A673 (cell line): ENCODE results near the gene NR1I2. TPM values are rescaled to one million over a fixed set of nuclear protein-coding genes. Genes with fewer than 3 reads are reported as not detected.

Source experiments
- BruUV-seq: library from RNA; stranded (reverse); fragments of 400-500 nt; replicated peaks from 2 replicates; lab custom pipeline; 2021; lab: Mats Ljungman, UMichigan
- CTCF ChIA-PET: fragments of 300-600 bp; sonication (Branson Sonifier 250); formaldehyde crosslinking; loops from one replicate; lab custom pipeline; 2022; ENCODE audit warnings: antibody characterized with exemption; lab: Charles Lee
- POLR2A ChIA-PET: fragments of 300-600 bp; sonication (Branson Sonifier 250); formaldehyde crosslinking; loops from one replicate; lab custom pipeline; 2022; ENCODE audit warnings: antibody characterized with exemption; ENCODE audit not compliant: low non-redundant PET; lab: Charles Lee
- DNase-seq: peaks from one replicate; pipeline ENCODE4 v3.0.0-alpha.2; 2015; ENCODE audit warnings: low spot score
- H3K27ac ChIP-seq: fragments of 200-600 bp; sonication (generic); 2 replicates; pipeline ENCODE4 v1.5.1; 2016; ENCODE audit warnings: mixed run types, low read depth, mild to moderate bottlenecking, mixed read lengths, antibody characterized with exemption, low read length; ENCODE audit not compliant: poor library complexity, severe bottlenecking
- H3K27me3 ChIP-seq: fragments of 200-600 bp; sonication (generic); replicated peaks from 2 replicates; pipeline ENCODE4 v1.6.1; 2017; ENCODE audit warnings: mixed run types, low read depth, mild to moderate bottlenecking, mixed read lengths, antibody characterized with exemption, low read length; ENCODE audit not compliant: insufficient read depth, poor library complexity
- H3K36me3 ChIP-seq: fragments of 200-600 bp; sonication (generic); 2 replicates; pipeline ENCODE4 v1.6.1; 2016; ENCODE audit warnings: mixed run types, mild to moderate bottlenecking, mixed read lengths, antibody characterized with exemption, low read length; ENCODE audit not compliant: insufficient read depth, poor library complexity, severe bottlenecking
- H3K4me1 ChIP-seq: fragments of 200-600 bp; sonication (generic); 2 replicates; pipeline ENCODE4 v1.6.1; 2017; ENCODE audit warnings: mixed run types, mild to moderate bottlenecking, mixed read lengths, antibody characterized with exemption, low read length; ENCODE audit not compliant: insufficient read depth, poor library complexity, severe bottlenecking
- H3K4me3 ChIP-seq: fragments of 200-600 bp; sonication (generic); 2 replicates; pipeline ENCODE4 v1.5.1; 2016; ENCODE audit warnings: low read depth, mixed run types, mild to moderate bottlenecking, mixed read lengths, low read length; ENCODE audit not compliant: poor library complexity, severe bottlenecking
- H3K9me3 ChIP-seq: fragments of 200-600 bp; sonication (generic); 2 replicates; pipeline ENCODE4 v1.6.1; 2016; ENCODE audit warnings: mixed run types, low read depth, mild to moderate bottlenecking, mixed read lengths, antibody characterized with exemption, low read length; ENCODE audit not compliant: poor library complexity, severe bottlenecking
- EZH2 ChIP-seq: fragments of 200-600 bp; sonication (generic); IDR thresholded peaks from 2 replicates; pipeline ENCODE4 v1.6.1; 2017; ENCODE audit warnings: borderline replicate concordance, low read depth, mild to moderate bottlenecking, mixed read lengths, antibody characterized with exemption, low read length; ENCODE audit not compliant: poor library complexity, severe bottlenecking
- intact Hi-C: fragments of 100-400 bp; cut with micrococcal nuclease; formaldehyde crosslinking; loops from one replicate; pipeline ENCODE4 v1.10.0; 2022; ENCODE audit not compliant: unreplicated experiment
- total RNA-seq: library from RNA; stranded (reverse); gene quantifications from 2 replicates; pipeline ENCODE4 v1.2.3, GENCODE V29; 2021
- TF ChIP-seq, protein P1 (sequence below): fragments of 300-800, 200-600 bp; sonication (generic); conservative IDR thresholded peaks from 2 replicates; pipeline ENCODE4 v1.5.1; 2017; ENCODE audit warnings: low read depth, mild to moderate bottlenecking, antibody characterized with exemption, low read length, moderate library complexity, mixed read lengths

Gene NR1I2
- total RNA-seq, 1 experiment from 2014 or later = not detected

DNA sequence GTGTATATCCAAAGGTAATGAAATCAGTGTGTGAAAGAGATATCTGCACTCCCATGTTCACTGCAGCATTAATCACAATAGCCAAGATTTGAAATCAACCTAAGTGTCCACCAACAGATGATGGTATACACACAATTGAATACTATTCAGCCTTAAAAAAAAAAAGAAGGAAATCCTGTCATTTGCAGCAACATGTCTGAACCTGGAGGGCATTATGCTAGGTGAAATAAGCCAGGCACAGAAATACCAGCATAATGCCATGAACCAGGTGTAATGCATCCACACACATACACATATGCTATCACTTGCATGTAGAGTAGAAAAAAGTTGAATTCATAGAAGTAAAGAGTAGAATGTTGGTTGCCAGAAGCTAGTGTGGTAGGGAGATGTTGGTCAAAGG lies 18.4 kb upstream of the NR1I2 start:
- no peak for DNase-seq
- no TSS peak for BruUV-seq
- intact Hi-C loops = no loop called here
- ChIA-PET CTCF (no interaction called here), POLR2A (no interaction called here)
- H3K4me3 ChIP-seq = no peak overlapping the region
- peaks cover 17% of the 10 kb centered on the region for H3K27me3 ChIP-seq
- peaks cover 4% of the 10 kb centered on the region for H3K9me3 ChIP-seq
- H3K27ac ChIP-seq = no peak overlapping the region
- TF ChIP-seq, protein P1, sequence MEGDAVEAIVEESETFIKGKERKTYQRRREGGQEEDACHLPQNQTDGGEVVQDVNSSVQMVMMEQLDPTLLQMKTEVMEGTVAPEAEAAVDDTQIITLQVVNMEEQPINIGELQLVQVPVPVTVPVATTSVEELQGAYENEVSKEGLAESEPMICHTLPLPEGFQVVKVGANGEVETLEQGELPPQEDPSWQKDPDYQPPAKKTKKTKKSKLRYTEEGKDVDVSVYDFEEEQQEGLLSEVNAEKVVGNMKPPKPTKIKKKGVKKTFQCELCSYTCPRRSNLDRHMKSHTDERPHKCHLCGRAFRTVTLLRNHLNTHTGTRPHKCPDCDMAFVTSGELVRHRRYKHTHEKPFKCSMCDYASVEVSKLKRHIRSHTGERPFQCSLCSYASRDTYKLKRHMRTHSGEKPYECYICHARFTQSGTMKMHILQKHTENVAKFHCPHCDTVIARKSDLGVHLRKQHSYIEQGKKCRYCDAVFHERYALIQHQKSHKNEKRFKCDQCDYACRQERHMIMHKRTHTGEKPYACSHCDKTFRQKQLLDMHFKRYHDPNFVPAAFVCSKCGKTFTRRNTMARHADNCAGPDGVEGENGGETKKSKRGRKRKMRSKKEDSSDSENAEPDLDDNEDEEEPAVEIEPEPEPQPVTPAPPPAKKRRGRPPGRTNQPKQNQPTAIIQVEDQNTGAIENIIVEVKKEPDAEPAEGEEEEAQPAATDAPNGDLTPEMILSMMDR = no peak
- no peak for TF ChIP-seq EZH2
- no peaks in the 10 kb centered on the region for H3K4me1 ChIP-seq
- no peaks in the 10 kb centered on the region for H3K36me3 ChIP-seq

DNA sequence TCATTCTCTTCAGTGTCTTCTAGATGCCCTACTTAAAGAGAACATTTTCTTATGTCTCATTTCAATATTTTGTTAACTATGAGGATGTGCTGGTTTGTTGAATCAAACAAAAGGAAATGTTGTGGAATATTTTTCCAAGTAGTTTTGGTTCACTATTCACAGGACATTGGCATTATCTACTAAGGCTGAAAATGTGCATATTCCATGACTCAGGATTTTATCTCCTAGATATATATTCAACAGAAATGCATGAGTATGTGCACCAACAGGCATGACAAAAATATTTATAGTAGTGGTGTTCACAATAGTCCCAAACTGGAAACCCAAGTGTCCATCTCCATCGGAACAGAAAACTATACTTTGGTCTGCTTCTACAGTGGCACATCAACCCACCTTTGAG lies 16.7 kb upstream of the NR1I2 start:
- CTCF ChIA-PET = no interaction called here

DNA sequence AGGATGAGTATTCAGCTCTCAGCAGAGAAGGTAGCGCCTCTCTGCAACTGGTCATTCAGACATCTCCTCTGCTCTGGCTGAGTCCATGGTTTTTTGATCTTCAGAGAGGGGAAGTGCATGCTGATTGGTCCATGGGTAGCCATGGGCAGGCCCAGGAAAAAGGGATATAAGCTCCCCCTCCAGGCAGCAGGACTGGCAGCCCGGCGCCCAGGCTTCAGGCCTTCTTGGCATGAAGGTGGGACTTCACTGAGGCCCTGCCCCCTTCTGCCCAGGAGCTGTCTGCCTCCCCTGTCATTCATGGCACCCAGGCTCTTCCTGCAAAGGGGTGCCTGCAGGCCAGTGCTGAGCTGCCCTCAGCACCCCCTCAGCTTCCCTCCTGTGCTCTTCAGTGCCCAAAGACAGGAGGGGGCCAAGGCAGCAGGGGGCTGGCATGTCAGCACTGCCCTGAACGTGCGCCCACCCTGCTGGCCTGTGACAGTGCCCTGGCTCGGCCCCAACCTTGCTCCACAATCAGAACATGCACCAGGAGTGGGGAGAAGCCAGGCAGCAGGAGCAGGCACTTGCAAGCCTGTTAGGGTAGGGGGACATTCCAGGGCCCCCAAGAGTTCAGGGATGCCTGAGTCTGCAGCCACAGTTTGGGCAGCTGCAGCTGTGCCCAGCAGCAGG lies 13.8 kb upstream of the NR1I2 start:
- Histone ChIP-seq H3K4me3 (no peak overlapping the region), H3K9me3 (no peaks in the 10 kb centered on the region), H3K27me3 (peaks cover 30% of the 10 kb centered on the region), H3K36me3 (no peaks in the 10 kb centered on the region), H3K4me1 (no peaks in the 10 kb centered on the region), H3K27ac (no peak overlapping the region)
- ChIA-PET CTCF (no interaction called here), POLR2A (no interaction called here)
- no peak for DNase-seq
- BruUV-seq = no TSS peak
- intact Hi-C loops = no loop called here
- TF ChIP-seq, protein P1 = no peak
- TF ChIP-seq EZH2 = no peak

More for the DNA sequence above, 16.7 kb upstream of the NR1I2 start:
- H3K36me3 ChIP-seq = no peaks in the 10 kb centered on the region
- TF ChIP-seq, protein P1 = no peak
- TF ChIP-seq EZH2 = no peak
- H3K27me3 ChIP-seq = peaks cover 10% of the 10 kb centered on the region
- no peak overlapping the region for H3K4me3 ChIP-seq
- POLR2A ChIA-PET = no interaction called here
- peaks cover 4% of the 10 kb centered on the region for H3K9me3 ChIP-seq
- no peak for DNase-seq
- H3K4me1 ChIP-seq = no peaks in the 10 kb centered on the region
- no peak overlapping the region for H3K27ac ChIP-seq
- BruUV-seq = no TSS peak
- intact Hi-C loops = no loop called here
